Activated T-cell treated with anti-CD3 and anti-CD28 coated beads, Interleukin-2, amount 50 U/mL, for 72 hours (primary cell): ENCODE measurements around the gene MED17. TPM values are rescaled to one million over a fixed set of nuclear protein-coding genes. Genes with fewer than 3 reads are reported as not detected.
A peak's percentile ranks its signal among the peaks of the same experiment; 100 is the strongest.

Experiments
- ATAC-seq, 2 donors: fragments of 150-1000 bp; cut with Tn5 transposase; replicated peaks in 1 of 2; 2 replicates each; pipeline ENCODE4 v1.10.0; 2021; ENCODE audit warnings: moderate library complexity in 2 of 2, mild to moderate bottlenecking in 1 of 2
- DNase-seq, 2 donors: peaks; one replicate each; pipeline ENCODE4 v3.0.0; 2021 to 2022; ENCODE audit warnings: mixed read lengths in 1 of 2
- H3K27ac Mint-ChIP-seq: one replicate; pipeline ENCODE4 v1.8.0; 2022; ENCODE audit warnings: mild to moderate bottlenecking, moderate library complexity, mixed read lengths
- H3K27me3 Mint-ChIP-seq: one replicate; pipeline ENCODE4 v1.8.0; 2022; ENCODE audit warnings: low read depth, mixed read lengths
- H3K36me3 Mint-ChIP-seq, 2 donors: one replicate each; pipeline ENCODE4 v1.8.0; 2022; ENCODE audit warnings: mixed read lengths in 2 of 2, mild to moderate bottlenecking in 1 of 2; ENCODE audit not compliant: insufficient read depth in 2 of 2
- H3K4me1 Mint-ChIP-seq: one replicate; pipeline ENCODE4 v1.8.0; 2022; ENCODE audit warnings: low read depth, mixed read lengths
- H3K4me3 Mint-ChIP-seq, 2 donors: one replicate each; pipeline ENCODE4 v1.8.0; 2022; ENCODE audit warnings: mild to moderate bottlenecking in 2 of 2, mixed read lengths in 2 of 2, moderate library complexity in 2 of 2
- H3K9me3 Mint-ChIP-seq, 2 donors: one replicate each; pipeline ENCODE4 v1.8.0; 2022; ENCODE audit warnings: mixed read lengths in 2 of 2
- total RNA-seq, 2 donors: library from RNA; stranded (reverse); gene quantifications; one replicate each; pipeline ENCODE4 v1.2.3, GENCODE V29; 2022

MED17 gene
- total RNA-seq, 2 donors from 2014 or later, result 38.2 to 39.2 TPM

DNA sequence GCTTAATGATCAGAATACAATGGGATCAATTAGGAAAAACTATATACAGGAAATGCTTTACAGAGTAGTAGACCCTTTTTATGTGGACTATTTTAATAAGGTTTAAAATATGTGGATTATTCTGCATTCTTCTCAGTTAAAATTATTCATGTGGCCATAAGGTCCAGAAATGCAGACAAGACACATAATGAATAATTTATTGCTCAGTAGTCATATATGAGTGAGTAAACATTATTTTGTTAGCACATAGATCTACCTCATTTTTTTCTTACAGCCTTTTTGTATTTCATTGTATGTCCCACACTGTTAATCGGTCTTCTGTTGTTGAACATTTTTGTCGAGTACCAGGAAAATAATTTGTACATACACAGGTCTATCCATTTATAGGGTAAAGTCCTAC is 20.8 kb downstream of the MED17 start:
- H3K36me3 Mint-ChIP-seq, result peaks cover 5 to 30% of the 10 kb centered on the region in 2 donors
- no peaks in the 10 kb centered on the region for H3K4me1 Mint-ChIP-seq
- no peak overlapping the region for H3K4me3 Mint-ChIP-seq
- ATAC-seq (no peak), DNase-seq (no peak)
- no peaks in the 10 kb centered on the region for H3K9me3 Mint-ChIP-seq
- peak overlapping the region; percentile 58 for H3K27ac Mint-ChIP-seq
- no peaks in the 10 kb centered on the region for H3K27me3 Mint-ChIP-seq

DNA sequence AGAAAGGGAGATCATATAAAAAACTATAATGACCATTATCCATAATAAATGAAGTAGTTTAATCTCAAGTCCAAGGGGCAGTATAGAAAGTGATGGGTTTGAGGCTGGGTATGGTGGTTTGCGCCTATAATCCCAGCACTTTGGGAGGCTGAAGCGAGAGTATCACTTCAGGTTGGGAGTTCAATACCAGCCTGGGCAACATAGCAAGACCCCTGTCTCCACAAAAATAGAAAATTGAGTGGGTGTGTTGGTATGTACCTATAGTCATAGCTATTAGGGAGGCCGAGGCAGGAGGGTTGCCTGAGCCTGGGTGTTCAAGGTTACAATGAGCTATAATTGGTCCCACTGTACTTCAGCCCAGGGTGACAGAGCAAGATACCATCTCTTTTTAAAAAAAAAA is 23.9 kb downstream of the MED17 start:
- Mint-ChIP-seq H3K36me3 (peaks cover 6 to 29% of the 10 kb centered on the region in 2 donors), H3K27me3 (no peaks in the 10 kb centered on the region), H3K4me3 (no peak overlapping the region), H3K27ac (no peak overlapping the region), H3K9me3 (no peaks in the 10 kb centered on the region), H3K4me1 (no peaks in the 10 kb centered on the region)
- ATAC-seq (no peak), DNase-seq (no peak)

DNA sequence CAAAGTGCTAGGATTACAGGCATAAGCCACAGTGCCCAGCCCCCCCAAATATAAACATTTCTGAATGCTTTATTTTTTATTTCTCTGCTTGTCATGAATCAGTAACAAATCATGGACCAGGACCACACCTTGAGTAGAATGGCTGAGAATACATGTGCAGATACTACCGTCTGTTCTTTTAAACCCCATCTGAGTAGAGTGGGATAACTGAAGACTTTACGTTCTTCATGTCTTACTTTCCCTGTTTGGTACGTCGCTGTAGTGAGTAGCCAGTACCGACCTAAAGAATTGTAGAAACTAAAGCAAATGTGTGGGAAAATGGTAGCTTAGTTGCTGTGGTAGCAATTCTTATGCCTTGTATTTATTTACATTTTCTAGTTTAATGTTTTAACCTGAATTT is 29.9 kb downstream of the MED17 start:
- Mint-ChIP-seq H3K9me3 (no peaks in the 10 kb centered on the region), H3K36me3 (peaks cover 5 to 12% of the 10 kb centered on the region in 2 donors)

GRCh38 chr11:93814966-93815633 is 31.0 kb downstream of the MED17 start:
- Mint-ChIP-seq H3K9me3 (no peaks in the 10 kb centered on the region), H3K4me3 (no peak overlapping the region), H3K27me3 (no peaks in the 10 kb centered on the region), H3K27ac (no peak overlapping the region), H3K4me1 (no peaks in the 10 kb centered on the region), H3K36me3 (peaks cover 5 to 12% of the 10 kb centered on the region in 2 donors)
- ATAC-seq, result no peak
- DNase-seq, result no peak

More for the DNA sequence above, 29.9 kb downstream of the MED17 start:
- DNase-seq (no peak), ATAC-seq (no peak)
- no peak overlapping the region for H3K4me3 Mint-ChIP-seq
- no peaks in the 10 kb centered on the region for H3K4me1 Mint-ChIP-seq
- H3K27ac Mint-ChIP-seq, result no peak overlapping the region
- H3K27me3 Mint-ChIP-seq, result no peaks in the 10 kb centered on the region

GRCh38 chr11:93817426-93818348 is 33.6 kb downstream of the MED17 start:
- Mint-ChIP-seq H3K27ac (no peak overlapping the region), H3K9me3 (no peaks in the 10 kb centered on the region), H3K4me3 (no peak overlapping the region), H3K36me3 (peaks cover 2 to 3% of the 10 kb centered on the region in 2 donors), H3K4me1 (no peaks in the 10 kb centered on the region), H3K27me3 (no peaks in the 10 kb centered on the region)
- DNase-seq, result no peak
- no peak for ATAC-seq

- no peaks in the 10 kb centered on the region for H3K27me3 Mint-ChIP-seq
- no peaks in the 10 kb centered on the region for H3K9me3 Mint-ChIP-seq
- no peak overlapping the region for H3K27ac Mint-ChIP-seq
- ATAC-seq (peak; percentile 16 to 19), DNase-seq (no peak)
- no peaks in the 10 kb centered on the region for H3K4me1 Mint-ChIP-seq
- no peaks in the 10 kb centered on the region for H3K36me3 Mint-ChIP-seq
- no peak overlapping the region for H3K4me3 Mint-ChIP-seq
Measured at GRCh38 chr11:93819966-93820695, 36.0 kb downstream of the MED17 start.

DNA sequence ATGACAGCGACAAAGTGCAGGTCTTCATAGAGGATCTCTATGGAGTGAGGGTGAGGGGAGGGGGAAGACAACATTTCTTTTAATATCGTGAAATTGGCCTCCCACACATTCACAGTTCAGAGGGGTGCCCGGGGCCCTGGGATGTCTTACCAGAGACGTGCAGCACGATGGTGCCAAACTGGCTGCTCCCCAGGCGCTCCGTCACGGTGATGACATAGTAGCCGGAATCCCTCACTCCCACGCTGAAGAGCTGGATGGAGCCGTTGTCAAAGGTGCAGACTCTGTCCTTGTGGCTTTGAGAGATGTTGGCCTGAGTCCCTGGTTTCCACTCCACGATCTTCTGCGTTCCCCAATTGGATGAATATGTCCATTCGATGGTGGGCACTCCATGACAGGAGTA is 36.8 kb downstream of the MED17 start:
- DNase-seq, result no peak
- H3K4me3 Mint-ChIP-seq, result no peak overlapping the region
- no peak overlapping the region for H3K27ac Mint-ChIP-seq
- ATAC-seq, result peak; percentile 11
- H3K9me3 Mint-ChIP-seq, result no peaks in the 10 kb centered on the region
- H3K27me3 Mint-ChIP-seq, result no peaks in the 10 kb centered on the region
- H3K36me3 Mint-ChIP-seq, result no peaks in the 10 kb centered on the region
- no peaks in the 10 kb centered on the region for H3K4me1 Mint-ChIP-seq

DNA sequence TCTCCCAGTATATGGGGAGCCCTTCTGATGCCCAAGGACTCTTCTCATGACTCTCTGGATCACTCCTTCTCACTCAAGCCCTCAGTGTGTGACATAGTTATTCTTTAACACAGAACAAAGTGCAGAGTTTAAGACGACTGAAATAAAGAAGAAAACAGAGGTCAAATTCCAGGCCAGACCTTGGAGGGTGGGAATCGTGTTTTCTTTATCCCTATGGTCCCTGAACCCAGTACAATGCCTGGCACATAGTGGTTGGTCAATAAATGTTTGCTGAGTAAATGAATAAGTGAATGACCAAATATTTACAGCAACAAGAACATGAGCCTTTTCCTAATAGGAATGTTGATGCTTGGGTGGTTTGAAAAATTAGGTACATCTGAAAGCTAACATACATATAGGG is 37.5 kb downstream of the MED17 start:
- H3K4me3 Mint-ChIP-seq, result no peak overlapping the region

GRCh38 chr11:93822359-93822758 is 38.3 kb downstream of the MED17 start:
- H3K9me3 Mint-ChIP-seq, result no peaks in the 10 kb centered on the region
- ATAC-seq (no peak), DNase-seq (no peak)
- no peaks in the 10 kb centered on the region for H3K36me3 Mint-ChIP-seq
- H3K4me1 Mint-ChIP-seq, result no peaks in the 10 kb centered on the region
- H3K4me3 Mint-ChIP-seq, result no peak overlapping the region
- no peaks in the 10 kb centered on the region for H3K27me3 Mint-ChIP-seq
- H3K27ac Mint-ChIP-seq, result no peak overlapping the region

More for the DNA sequence above, 37.5 kb downstream of the MED17 start:
- Mint-ChIP-seq H3K27ac (no peak overlapping the region), H3K9me3 (no peaks in the 10 kb centered on the region), H3K36me3 (no peaks in the 10 kb centered on the region), H3K4me1 (no peaks in the 10 kb centered on the region), H3K27me3 (no peaks in the 10 kb centered on the region)
- no peak for ATAC-seq
- DNase-seq, result no peak

- H3K4me1 Mint-ChIP-seq, result no peaks in the 10 kb centered on the region
- H3K27me3 Mint-ChIP-seq, result no peaks in the 10 kb centered on the region
- H3K4me3 Mint-ChIP-seq, result no peak overlapping the region
- DNase-seq, result no peak
- H3K9me3 Mint-ChIP-seq, result no peaks in the 10 kb centered on the region
- H3K27ac Mint-ChIP-seq, result peak overlapping the region; percentile 41
- H3K36me3 Mint-ChIP-seq, result no peaks in the 10 kb centered on the region
- no peak for ATAC-seq
Measured at GRCh38 chr11:93823210-93823609, 39.1 kb downstream of the MED17 start.

GRCh38 chr11:93827363-93827762 is 43.3 kb downstream of the MED17 start:
- Mint-ChIP-seq H3K9me3 (no peaks in the 10 kb centered on the region), H3K4me1 (no peaks in the 10 kb centered on the region), H3K36me3 (no peaks in the 10 kb centered on the region), H3K4me3 (no peak overlapping the region), H3K27me3 (no peaks in the 10 kb centered on the region), H3K27ac (no peak overlapping the region)
- DNase-seq (no peak), ATAC-seq (no peak)

- Mint-ChIP-seq H3K27me3 (peaks cover 7% of the 10 kb centered on the region), H3K4me1 (no peaks in the 10 kb centered on the region), H3K27ac (no peak overlapping the region), H3K4me3 (no peak overlapping the region), H3K36me3 (no peaks in the 10 kb centered on the region), H3K9me3 (no peaks in the 10 kb centered on the region)
- ATAC-seq (no peak), DNase-seq (no peak)
Measured at GRCh38 chr11:93829598-93829997, 45.5 kb downstream of the MED17 start.
